ENCODE data around the gene UBXN6. TPM values are rescaled to one million over a fixed set of nuclear protein-coding genes. Genes with fewer than 3 reads are reported as not detected.

Gene UBXN6
- total RNA-seq, 5 donors from 2014 or later (not counting 1 experiment from before 2014, with no cell fraction given) = 49.7 to 86.4 (median 76.5) TPM

GRCh38 chr19:4499855-4500254, 42.3 kb upstream of the UBXN6 start:
- no peaks in the 10 kb centered on the region for H3K4me1 Mint-ChIP-seq
- peaks cover 25 to 37% of the 10 kb centered on the region in 2 donors for H3K36me3 ChIP-seq (ENCODE audit: control insufficient read depth in 2 of 2, extremely low read depth in 1 of 2, insufficient read depth in 1 of 2, low read length in 1 of 2)
- peaks cover 19% of the 10 kb centered on the region for H3K36me3 Mint-ChIP-seq
- WGBS (ENCODE audit: insufficient coverage) = 98% methylated on average over 13 of the region's 15 CpGs
- no peak overlapping the region for H3K4me3 ChIP-seq (ENCODE audit: control insufficient read depth in 1 of 2, extremely low read depth in 1 of 2, low read length in 1 of 2)
- no peaks in the 10 kb centered on the region for H3K27me3 ChIP-seq (replicated peaks in 1 of 2; ENCODE audit: control insufficient read depth in 2 of 2, extremely low read depth in 1 of 2, insufficient read depth in 2 of 2, low read length in 1 of 2)
- no peak overlapping the region for H3K4me3 Mint-ChIP-seq
- H3K27ac Mint-ChIP-seq = no peak overlapping the region
- no peaks in the 10 kb centered on the region for H3K27me3 Mint-ChIP-seq
- no peaks in the 10 kb centered on the region for H3K4me1 ChIP-seq (ENCODE audit: control insufficient read depth in 1 of 2, extremely low read depth in 1 of 2, insufficient read depth in 2 of 2, low read length in 2 of 2)
- POLR2A ChIA-PET = no interaction called here
- CTCF ChIA-PET = no interaction called here
- no peaks in the 10 kb centered on the region for H3K9me3 ChIP-seq
- no peak overlapping the region for H3K27ac ChIP-seq (ENCODE audit: low read length)
- no peaks in the 10 kb centered on the region for H3K9me3 Mint-ChIP-seq
- ATAC-seq (replicated peaks in 1 of 4) = no peak
- DNase-seq = no peak

DNA sequence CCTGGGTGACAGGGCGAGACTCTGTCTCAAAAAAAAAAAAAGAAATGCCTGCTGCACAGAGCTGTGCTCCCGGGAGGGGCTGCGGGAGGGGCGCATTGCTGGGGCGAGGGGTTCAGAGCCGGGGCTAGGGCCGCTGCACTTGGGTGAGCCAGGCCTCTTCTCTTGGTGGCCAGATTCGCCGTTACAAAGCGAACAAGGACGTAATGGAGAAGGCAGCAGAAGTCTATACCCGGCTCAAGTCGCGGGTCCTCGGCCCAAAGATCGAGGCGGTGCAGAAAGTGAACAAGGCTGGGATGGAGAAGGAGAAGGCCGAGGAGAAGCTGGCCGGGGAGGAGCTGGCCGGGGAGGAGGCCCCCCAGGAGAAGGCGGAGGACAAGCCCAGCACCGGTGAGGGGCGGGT, 41.7 kb upstream of the UBXN6 start:
- Histone ChIP-seq H3K36me3 (ENCODE audit: control insufficient read depth in 2 of 2, extremely low read depth in 1 of 2, insufficient read depth in 1 of 2, low read length in 1 of 2) (peaks cover 20 to 41% of the 10 kb centered on the region in 2 donors), H3K4me1 (ENCODE audit: control insufficient read depth in 1 of 2, extremely low read depth in 1 of 2, insufficient read depth in 2 of 2, low read length in 2 of 2) (no peaks in the 10 kb centered on the region), H3K4me3 (ENCODE audit: control insufficient read depth in 1 of 2, extremely low read depth in 1 of 2, low read length in 1 of 2) (no peak overlapping the region), H3K27me3 (replicated peaks in 1 of 2; ENCODE audit: control insufficient read depth in 2 of 2, extremely low read depth in 1 of 2, insufficient read depth in 2 of 2, low read length in 1 of 2) (no peaks in the 10 kb centered on the region), H3K27ac (ENCODE audit: low read length) (no peak overlapping the region), H3K9me3 (no peaks in the 10 kb centered on the region)
- H3K4me3 Mint-ChIP-seq = no peak overlapping the region
- 97% methylated on average over 22 of the region's 23 CpGs for WGBS (ENCODE audit: insufficient coverage)
- peaks cover 22% of the 10 kb centered on the region for H3K36me3 Mint-ChIP-seq
- POLR2A ChIA-PET = no interaction called here
- no peak for DNase-seq
- CTCF ChIA-PET = no interaction called here
- no peak overlapping the region for H3K27ac Mint-ChIP-seq
- no peaks in the 10 kb centered on the region for H3K27me3 Mint-ChIP-seq
- ATAC-seq (replicated peaks in 1 of 4) = no peak
- H3K4me1 Mint-ChIP-seq = no peaks in the 10 kb centered on the region
- no peaks in the 10 kb centered on the region for H3K9me3 Mint-ChIP-seq

DNA sequence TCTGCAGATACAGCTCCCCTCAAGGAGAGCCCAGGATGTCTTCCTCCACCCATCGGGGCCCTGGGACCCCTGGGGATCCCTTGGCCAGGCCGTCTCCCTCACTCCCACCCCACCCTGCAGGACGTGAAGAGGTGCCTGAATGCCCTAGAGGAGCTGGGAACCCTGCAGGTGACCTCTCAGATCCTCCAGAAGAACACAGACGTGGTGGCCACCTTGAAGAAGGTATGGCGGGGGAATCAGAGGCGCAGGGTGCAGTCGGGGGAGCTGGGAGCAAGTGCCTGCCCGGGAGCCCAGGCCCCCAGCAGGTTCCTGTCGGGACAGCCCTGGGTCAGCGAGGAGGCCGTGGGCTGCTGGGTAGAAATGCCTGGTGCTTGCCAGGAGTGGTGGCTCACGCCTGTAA, 41.1 kb upstream of the UBXN6 start:
- no peak for DNase-seq
- no peaks in the 10 kb centered on the region for H3K27me3 ChIP-seq (replicated peaks in 1 of 2; ENCODE audit: control insufficient read depth in 2 of 2, extremely low read depth in 1 of 2, insufficient read depth in 2 of 2, low read length in 1 of 2)
- no peak overlapping the region for H3K27ac ChIP-seq (ENCODE audit: low read length)
- Mint-ChIP-seq H3K4me3 (no peak overlapping the region), H3K36me3 (peaks cover 18% of the 10 kb centered on the region), H3K4me1 (no peaks in the 10 kb centered on the region), H3K27me3 (no peaks in the 10 kb centered on the region), H3K27ac (no peak overlapping the region), H3K9me3 (no peaks in the 10 kb centered on the region)
- no peak for ATAC-seq (replicated peaks in 1 of 4)
- ChIA-PET CTCF (no interaction called here), POLR2A (no interaction called here)
- no peaks in the 10 kb centered on the region for H3K4me1 ChIP-seq (ENCODE audit: control insufficient read depth in 1 of 2, extremely low read depth in 1 of 2, insufficient read depth in 2 of 2, low read length in 2 of 2)
- H3K9me3 ChIP-seq = no peaks in the 10 kb centered on the region
- 100% methylated on average over 3 of the region's 12 CpGs for WGBS (ENCODE audit: insufficient coverage)
- H3K4me3 ChIP-seq (ENCODE audit: control insufficient read depth in 1 of 2, extremely low read depth in 1 of 2, low read length in 1 of 2) = no peak overlapping the region
- H3K36me3 ChIP-seq (ENCODE audit: control insufficient read depth in 2 of 2, extremely low read depth in 1 of 2, insufficient read depth in 1 of 2, low read length in 1 of 2) = peaks cover 23 to 46% of the 10 kb centered on the region in 2 donors

GRCh38 chr19:4497770-4498389, 40.3 kb upstream of the UBXN6 start:
- Histone ChIP-seq H3K27me3 (replicated peaks in 1 of 2; ENCODE audit: control insufficient read depth in 2 of 2, extremely low read depth in 1 of 2, insufficient read depth in 2 of 2, low read length in 1 of 2) (no peaks in the 10 kb centered on the region), H3K36me3 (ENCODE audit: control insufficient read depth in 2 of 2, extremely low read depth in 1 of 2, insufficient read depth in 1 of 2, low read length in 1 of 2) (peaks cover 29 to 54% of the 10 kb centered on the region in 2 donors), H3K4me3 (ENCODE audit: control insufficient read depth in 1 of 2, extremely low read depth in 1 of 2, low read length in 1 of 2) (no peak overlapping the region), H3K9me3 (no peaks in the 10 kb centered on the region), H3K4me1 (ENCODE audit: control insufficient read depth in 1 of 2, extremely low read depth in 1 of 2, insufficient read depth in 2 of 2, low read length in 2 of 2) (no peaks in the 10 kb centered on the region), H3K27ac (ENCODE audit: low read length) (no peak overlapping the region)
- no peak overlapping the region for H3K4me3 Mint-ChIP-seq
- ChIA-PET CTCF (no interaction called here), POLR2A (no interaction called here)
- ATAC-seq (replicated peaks in 1 of 4) (no peak), DNase-seq (no peak)
- no peaks in the 10 kb centered on the region for H3K27me3 Mint-ChIP-seq
- H3K9me3 Mint-ChIP-seq = no peaks in the 10 kb centered on the region
- H3K27ac Mint-ChIP-seq = no peak overlapping the region
- 90% methylated on average over 17 of the region's 25 CpGs for WGBS (ENCODE audit: insufficient coverage)
- no peaks in the 10 kb centered on the region for H3K4me1 Mint-ChIP-seq
- H3K36me3 Mint-ChIP-seq = peaks cover 17% of the 10 kb centered on the region

- peaks cover 31 to 62% of the 10 kb centered on the region in 2 donors for H3K36me3 ChIP-seq (ENCODE audit: control insufficient read depth in 2 of 2, extremely low read depth in 1 of 2, insufficient read depth in 1 of 2, low read length in 1 of 2)
Observed at GRCh38 chr19:4496304-4496703, 38.7 kb upstream of the UBXN6 start.

GRCh38 chr19:4495471-4495870, 37.9 kb upstream of the UBXN6 start:
- Histone ChIP-seq H3K27me3 (replicated peaks in 1 of 2; ENCODE audit: control insufficient read depth in 2 of 2, extremely low read depth in 1 of 2, insufficient read depth in 2 of 2, low read length in 1 of 2) (no peaks in the 10 kb centered on the region), H3K36me3 (ENCODE audit: control insufficient read depth in 2 of 2, extremely low read depth in 1 of 2, insufficient read depth in 1 of 2, low read length in 1 of 2) (peaks cover 31 to 63% of the 10 kb centered on the region in 2 donors), H3K27ac (ENCODE audit: low read length) (no peak overlapping the region), H3K4me3 (ENCODE audit: control insufficient read depth in 1 of 2, extremely low read depth in 1 of 2, low read length in 1 of 2) (no peak overlapping the region), H3K9me3 (no peaks in the 10 kb centered on the region), H3K4me1 (ENCODE audit: control insufficient read depth in 1 of 2, extremely low read depth in 1 of 2, insufficient read depth in 2 of 2, low read length in 2 of 2) (no peaks in the 10 kb centered on the region)
- no peaks in the 10 kb centered on the region for H3K27me3 Mint-ChIP-seq
- H3K36me3 Mint-ChIP-seq = peaks cover 12% of the 10 kb centered on the region
- no peak overlapping the region for H3K4me3 Mint-ChIP-seq
- no peaks in the 10 kb centered on the region for H3K4me1 Mint-ChIP-seq
- no peaks in the 10 kb centered on the region for H3K9me3 Mint-ChIP-seq
- POLR2A ChIA-PET = no interaction called here
- ATAC-seq (replicated peaks in 1 of 4) = peak in 1 of 4 experiments; percentile 37
- WGBS (ENCODE audit: insufficient coverage) = 93% methylated on average over 9 of the region's 12 CpGs
- CTCF ChIA-PET = no interaction called here
- DNase-seq = no peak
- H3K27ac Mint-ChIP-seq = no peak overlapping the region

More at GRCh38 chr19:4496304-4496703, 38.7 kb upstream of the UBXN6 start:
- H3K9me3 ChIP-seq = no peaks in the 10 kb centered on the region
- Mint-ChIP-seq H3K36me3 (peaks cover 14% of the 10 kb centered on the region), H3K9me3 (no peaks in the 10 kb centered on the region), H3K27ac (no peak overlapping the region), H3K4me1 (no peaks in the 10 kb centered on the region), H3K27me3 (no peaks in the 10 kb centered on the region), H3K4me3 (no peak overlapping the region)
- H3K4me3 ChIP-seq (ENCODE audit: control insufficient read depth in 1 of 2, extremely low read depth in 1 of 2, low read length in 1 of 2) = no peak overlapping the region
- H3K4me1 ChIP-seq (ENCODE audit: control insufficient read depth in 1 of 2, extremely low read depth in 1 of 2, insufficient read depth in 2 of 2, low read length in 2 of 2) = no peaks in the 10 kb centered on the region
- H3K27me3 ChIP-seq (replicated peaks in 1 of 2; ENCODE audit: control insufficient read depth in 2 of 2, extremely low read depth in 1 of 2, insufficient read depth in 2 of 2, low read length in 1 of 2) = no peaks in the 10 kb centered on the region
- ChIA-PET POLR2A (no interaction called here), CTCF (no interaction called here)
- WGBS (ENCODE audit: insufficient coverage) = 88% methylated on average over 14 of the region's 18 CpGs
- ATAC-seq (replicated peaks in 1 of 4) (no peak), DNase-seq (no peak)
- no peak overlapping the region for H3K27ac ChIP-seq (ENCODE audit: low read length)

DNA sequence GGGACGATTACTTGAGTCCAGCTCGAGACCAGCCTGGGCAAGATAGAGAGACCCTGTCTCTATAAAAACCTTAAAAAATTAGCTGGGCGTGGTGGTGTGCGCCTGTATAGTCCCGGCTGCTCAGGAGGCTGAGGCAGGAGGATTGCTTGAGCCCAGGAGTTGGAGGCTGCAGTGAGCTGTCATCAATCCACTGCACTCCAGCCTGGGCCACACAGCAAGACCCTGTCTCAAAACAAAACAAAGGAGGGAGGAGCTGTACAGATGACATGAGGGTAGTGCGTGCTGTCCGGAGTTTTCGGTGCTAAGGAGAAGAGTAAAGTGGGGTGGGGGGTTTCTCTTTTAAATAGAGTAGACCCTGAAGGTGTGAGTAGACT, 37.1 kb upstream of the UBXN6 start:
- ATAC-seq (replicated peaks in 1 of 4) (no peak), DNase-seq (no peak)
- Histone ChIP-seq H3K27ac (ENCODE audit: low read length) (no peak overlapping the region), H3K4me3 (ENCODE audit: control insufficient read depth in 1 of 2, extremely low read depth in 1 of 2, low read length in 1 of 2) (no peak overlapping the region), H3K4me1 (ENCODE audit: control insufficient read depth in 1 of 2, extremely low read depth in 1 of 2, insufficient read depth in 2 of 2, low read length in 2 of 2) (no peaks in the 10 kb centered on the region), H3K36me3 (ENCODE audit: control insufficient read depth in 2 of 2, extremely low read depth in 1 of 2, insufficient read depth in 1 of 2, low read length in 1 of 2) (peaks cover 34 to 71% of the 10 kb centered on the region in 2 donors), H3K9me3 (no peaks in the 10 kb centered on the region), H3K27me3 (replicated peaks in 1 of 2; ENCODE audit: control insufficient read depth in 2 of 2, extremely low read depth in 1 of 2, insufficient read depth in 2 of 2, low read length in 1 of 2) (no peaks in the 10 kb centered on the region)
- 98% methylated on average over 8 of the region's 8 CpGs for WGBS (ENCODE audit: insufficient coverage)
- H3K27ac Mint-ChIP-seq = no peak overlapping the region
- H3K9me3 Mint-ChIP-seq = no peaks in the 10 kb centered on the region
- H3K27me3 Mint-ChIP-seq = no peaks in the 10 kb centered on the region
- no peaks in the 10 kb centered on the region for H3K4me1 Mint-ChIP-seq
- no peak overlapping the region for H3K4me3 Mint-ChIP-seq
- peaks cover 17% of the 10 kb centered on the region for H3K36me3 Mint-ChIP-seq
- ChIA-PET CTCF (no interaction called here), POLR2A (no interaction called here)
